Activated T-cell treated with anti-CD3 and anti-CD28 coated beads, Interleukin-2, amount 50 U/mL, for 4 hours (primary cell): Measurements from ENCODE around the gene LRRC46. TPM values are rescaled to one million over a fixed set of nuclear protein-coding genes. Genes with fewer than 3 reads are reported as not detected.
A peak's percentile ranks its signal among the peaks of the same experiment; 100 is the strongest.

Experiments used
- ATAC-seq, 2 donors: fragments of 200-7000 bp; cut with Tn5 transposase; one replicate each; pipeline ENCODE4 v1.10.0; 2021
- DNase-seq: peaks from one replicate; pipeline ENCODE4 v3.0.0-alpha.2; 2020
- H3K27me3 Mint-ChIP-seq: one replicate; pipeline ENCODE4 v1.8.0; 2021; ENCODE audit warnings: low read depth, mixed read lengths
- H3K36me3 Mint-ChIP-seq: one replicate; pipeline ENCODE4 v1.8.0; 2022; ENCODE audit warnings: mixed read lengths; ENCODE audit not compliant: insufficient read depth
- H3K4me1 Mint-ChIP-seq: one replicate; pipeline ENCODE4 v1.8.0; 2021; ENCODE audit warnings: low read depth, mixed read lengths
- H3K4me3 Mint-ChIP-seq: one replicate; pipeline ENCODE4 v1.8.0; 2021; ENCODE audit warnings: mild to moderate bottlenecking, moderate library complexity, mixed read lengths
- H3K9me3 Mint-ChIP-seq: one replicate; pipeline ENCODE4 v1.8.0; 2021; ENCODE audit warnings: mixed read lengths
- total RNA-seq, 3 donors: library from RNA; stranded (reverse); gene quantifications; one replicate each; pipeline ENCODE4 v1.2.1, GENCODE V29; 2021

LRRC46 gene, protein sequence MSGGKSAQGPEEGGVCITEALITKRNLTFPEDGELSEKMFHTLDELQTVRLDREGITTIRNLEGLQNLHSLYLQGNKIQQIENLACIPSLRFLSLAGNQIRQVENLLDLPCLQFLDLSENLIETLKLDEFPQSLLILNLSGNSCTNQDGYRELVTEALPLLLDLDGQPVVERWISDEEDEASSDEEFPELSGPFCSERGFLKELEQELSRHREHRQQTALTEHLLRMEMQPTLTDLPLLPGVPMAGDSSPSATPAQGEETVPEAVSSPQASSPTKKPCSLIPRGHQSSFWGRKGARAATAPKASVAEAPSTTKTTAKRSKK
- under 1 TPM; 0.27 to 0.63 (median 0.29) TPM for total RNA-seq

DNA sequence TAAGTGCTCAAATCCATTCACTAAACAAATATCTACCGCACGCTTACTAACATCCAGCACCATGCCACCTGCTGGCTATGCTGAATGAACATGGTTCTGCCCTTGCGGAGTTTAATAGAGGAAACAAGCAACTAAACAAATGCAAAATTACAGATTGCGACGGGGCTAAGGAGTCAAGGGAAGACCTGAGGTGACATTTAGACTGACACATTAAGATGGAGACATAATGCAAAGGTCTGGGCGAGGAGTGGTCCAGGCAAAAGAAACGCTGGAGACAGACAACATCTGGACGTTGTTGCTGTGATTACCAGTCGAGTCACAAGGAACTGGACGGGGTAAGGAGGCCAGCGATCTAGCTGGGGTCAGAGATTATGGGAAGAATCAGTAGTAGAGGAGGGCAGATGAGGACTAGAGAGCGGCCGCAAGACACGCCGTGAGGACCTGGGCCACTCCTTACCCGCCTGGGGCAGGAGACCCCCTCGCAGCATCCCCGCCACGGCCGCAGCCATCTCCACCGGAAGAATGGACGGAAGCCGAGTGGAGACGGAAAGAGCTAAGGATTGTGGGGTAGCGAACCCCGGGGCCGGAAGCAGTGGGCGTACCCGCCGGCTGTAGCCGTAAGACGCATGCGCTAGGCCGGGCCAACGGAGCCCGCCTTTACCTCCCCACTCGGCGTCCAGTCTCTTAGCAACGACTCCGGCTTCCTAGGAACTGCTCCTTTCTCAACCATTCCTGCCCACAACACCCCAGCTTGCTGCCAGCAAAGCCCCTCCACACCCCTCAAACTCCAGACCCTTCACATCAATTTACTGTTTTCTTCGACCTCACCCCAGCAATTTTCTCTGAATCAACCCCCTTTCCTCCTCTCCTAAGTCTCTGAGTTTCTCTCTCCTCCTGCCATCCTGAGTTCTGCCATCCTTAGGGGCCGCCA, at the start of gene LRRC46, which contains the start of gene MRPL10:
TSS of gene LRRC46 (plus strand) at position 668 of the 931 bp plus-strand sequence. CDS start 320 bp downstream, outside the sequence.
TSS of gene MRPL10 (minus strand) at position 539 of the 931 bp plus-strand sequence. CDS start at position 509, 30 bp downstream.
- Mint-ChIP-seq H3K36me3 (peaks cover 11% of the 10 kb centered on the region), H3K4me1 (peaks cover 58% of the 10 kb centered on the region), H3K9me3 (no peaks in the 10 kb centered on the region), H3K27me3 (no peaks in the 10 kb centered on the region), H3K4me3 (peak within 1 kb of the TSS; percentile 100)
- DNase-seq (peak; percentile 89), ATAC-seq (peak; percentile 86 to 87)

- no peak overlapping the region for H3K4me3 Mint-ChIP-seq
- ATAC-seq (no peak), DNase-seq (no peak)
- peaks cover 36% of the 10 kb centered on the region for H3K27me3 Mint-ChIP-seq
- H3K36me3 Mint-ChIP-seq: no peaks in the 10 kb centered on the region
- H3K9me3 Mint-ChIP-seq: no peaks in the 10 kb centered on the region
- peaks cover 7% of the 10 kb centered on the region for H3K4me1 Mint-ChIP-seq
Observed at GRCh38 chr17:47785538-47786123, 45.8 kb upstream of the LRRC46 start.

DNA sequence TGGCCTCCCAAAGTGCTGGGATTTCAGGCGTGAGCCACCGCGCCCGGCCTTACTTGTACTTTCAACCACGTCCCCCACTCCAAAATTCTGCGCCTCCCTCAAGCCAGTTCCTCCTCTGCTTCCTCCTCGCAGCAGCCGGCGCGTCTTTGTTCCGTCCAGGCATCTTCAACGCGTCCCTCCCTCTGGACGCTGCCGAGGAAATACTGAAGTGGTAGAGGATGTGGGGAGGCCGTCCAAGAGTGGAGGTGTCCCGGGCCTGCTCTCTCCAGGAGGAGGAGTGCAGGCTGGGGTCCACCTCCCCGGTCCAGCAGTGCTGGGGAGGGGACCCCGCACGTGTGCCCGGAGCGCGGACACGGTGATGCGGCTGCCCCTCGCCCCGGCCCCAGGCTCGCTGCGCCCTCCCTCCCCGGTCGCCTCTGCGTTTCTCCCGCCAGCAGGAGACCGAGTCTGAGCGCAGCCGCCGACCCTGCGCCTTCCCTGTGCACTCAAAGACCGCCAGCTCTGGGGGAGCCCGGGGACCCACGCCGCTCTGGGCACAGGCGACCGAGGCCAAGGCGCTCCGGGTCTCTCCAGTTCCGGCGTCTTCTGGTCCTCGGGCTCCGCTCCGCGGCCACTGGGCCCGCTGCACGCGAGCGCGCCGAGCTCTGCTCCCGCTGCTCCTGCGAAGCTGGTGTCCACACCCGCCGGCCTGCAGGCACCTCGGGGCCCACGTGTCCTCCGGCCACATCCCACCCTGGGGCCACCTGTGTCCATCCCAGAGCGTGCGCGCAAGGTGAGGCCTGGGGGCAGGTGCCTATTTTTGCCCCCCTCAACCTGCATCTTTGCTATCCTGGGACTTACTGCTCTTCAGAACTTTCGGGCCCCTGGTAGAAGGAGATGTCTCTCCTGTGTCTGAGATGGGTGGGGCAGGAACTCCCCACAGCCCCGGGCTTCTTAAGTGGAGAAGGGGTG, 41.6 kb upstream of the LRRC46 start:
- no peaks in the 10 kb centered on the region for H3K9me3 Mint-ChIP-seq
- H3K36me3 Mint-ChIP-seq: no peaks in the 10 kb centered on the region
- H3K4me1 Mint-ChIP-seq: peaks cover 10% of the 10 kb centered on the region
- peak overlapping the region; percentile 70 for H3K4me3 Mint-ChIP-seq
- peak; percentile 97 for ATAC-seq
- H3K27me3 Mint-ChIP-seq: peaks cover 58% of the 10 kb centered on the region
- DNase-seq: peak; percentile 44

- Mint-ChIP-seq H3K4me1 (peaks cover 10% of the 10 kb centered on the region), H3K4me3 (no peak overlapping the region), H3K27me3 (peaks cover 54% of the 10 kb centered on the region), H3K36me3 (no peaks in the 10 kb centered on the region), H3K9me3 (no peaks in the 10 kb centered on the region)
- ATAC-seq: no peak
- DNase-seq: no peak
Observed at GRCh38 chr17:47791025-47791424, 40.4 kb upstream of the LRRC46 start.

DNA sequence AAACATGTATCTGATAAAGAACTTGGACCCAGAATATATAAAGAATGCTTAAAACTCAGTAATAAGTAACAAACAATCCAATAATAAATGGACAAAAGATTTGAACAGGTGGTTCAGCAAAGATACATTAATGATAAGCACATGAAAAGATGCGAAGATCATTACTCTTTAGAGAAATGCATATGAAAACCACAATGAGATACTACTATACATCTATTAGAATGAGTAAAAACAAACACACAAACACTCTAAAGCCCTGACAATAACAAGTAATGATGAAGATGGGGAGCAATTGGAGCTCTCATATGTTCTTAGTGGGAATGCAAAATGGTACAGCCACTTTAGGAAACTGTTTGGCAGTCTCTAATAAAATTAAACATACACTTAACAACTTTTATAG, 39.0 kb upstream of the LRRC46 start:
- ATAC-seq: no peak
- Mint-ChIP-seq H3K36me3 (no peaks in the 10 kb centered on the region), H3K27me3 (peaks cover 51% of the 10 kb centered on the region), H3K4me3 (no peak overlapping the region), H3K9me3 (no peaks in the 10 kb centered on the region), H3K4me1 (peaks cover 10% of the 10 kb centered on the region)
- DNase-seq: no peak

- H3K4me3 Mint-ChIP-seq: no peak overlapping the region
- ATAC-seq: no peak
- H3K4me1 Mint-ChIP-seq: peaks cover 10% of the 10 kb centered on the region
- H3K9me3 Mint-ChIP-seq: no peaks in the 10 kb centered on the region
- H3K36me3 Mint-ChIP-seq: no peaks in the 10 kb centered on the region
- no peak for DNase-seq
- peaks cover 51% of the 10 kb centered on the region for H3K27me3 Mint-ChIP-seq
Observed at GRCh38 chr17:47792979-47793378, 38.5 kb upstream of the LRRC46 start.

GRCh38 chr17:47797797-47798196, 33.7 kb upstream of the LRRC46 start:
- Mint-ChIP-seq H3K36me3 (peaks cover 2% of the 10 kb centered on the region), H3K9me3 (no peaks in the 10 kb centered on the region), H3K4me3 (no peak overlapping the region), H3K4me1 (no peaks in the 10 kb centered on the region), H3K27me3 (peaks cover 16% of the 10 kb centered on the region)
- ATAC-seq: no peak
- DNase-seq: no peak

DNA sequence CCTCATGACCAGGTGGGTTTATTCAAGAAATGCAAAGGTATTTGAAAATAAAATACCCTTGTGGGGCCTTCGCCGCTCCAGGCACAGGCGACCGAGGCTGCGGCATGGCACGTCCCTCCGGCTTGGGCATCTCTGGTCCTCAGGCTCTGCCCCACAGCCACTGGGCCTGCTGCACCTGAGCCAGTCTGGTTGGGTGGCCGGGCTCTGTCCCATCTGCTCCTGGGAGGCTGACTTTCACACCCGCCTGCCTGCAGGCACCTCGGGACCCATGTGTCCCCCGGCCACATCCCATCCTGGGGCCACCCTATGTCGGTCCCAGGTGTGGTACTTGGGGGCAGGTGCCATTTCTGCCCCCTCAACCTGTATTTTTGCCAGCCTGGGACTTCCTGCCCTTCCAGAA, 30.8 kb upstream of the LRRC46 start:
- no peak for DNase-seq
- no peaks in the 10 kb centered on the region for H3K9me3 Mint-ChIP-seq

DNA sequence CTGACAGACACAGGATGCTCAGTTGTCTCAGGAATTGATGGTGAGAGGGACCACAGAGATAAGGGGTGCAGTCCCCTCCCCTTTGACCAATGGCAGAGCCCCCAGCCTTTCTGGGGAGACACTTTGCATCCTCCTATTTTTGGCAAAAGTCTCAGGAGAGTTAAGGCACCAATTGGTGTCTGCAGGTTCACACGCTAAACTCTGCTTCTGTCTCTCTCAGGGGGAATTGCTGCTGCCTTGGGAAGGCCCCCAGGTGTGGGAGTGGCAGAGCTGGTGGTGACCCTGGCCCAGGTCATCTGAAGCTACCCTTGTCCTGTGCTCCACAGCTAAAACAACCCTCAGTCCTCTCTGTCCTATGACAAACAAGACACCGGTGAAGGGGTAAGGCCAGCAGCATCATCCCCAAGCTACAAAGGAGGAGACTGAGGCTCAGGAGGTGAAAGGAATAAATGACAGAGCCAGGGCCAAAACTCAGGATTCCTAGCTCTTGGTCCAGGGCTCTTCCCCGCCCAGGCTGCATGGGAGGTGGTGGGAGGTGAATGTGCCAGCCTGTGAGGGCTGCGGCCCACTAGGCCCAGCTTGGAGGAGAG, 30.2 kb upstream of the LRRC46 start:
- ATAC-seq: no peak
- no peaks in the 10 kb centered on the region for H3K9me3 Mint-ChIP-seq
- no peak for DNase-seq
- no peak overlapping the region for H3K4me3 Mint-ChIP-seq
- no peaks in the 10 kb centered on the region for H3K4me1 Mint-ChIP-seq
- H3K36me3 Mint-ChIP-seq: peaks cover 2% of the 10 kb centered on the region
- no peaks in the 10 kb centered on the region for H3K27me3 Mint-ChIP-seq

More for the DNA sequence above, 30.8 kb upstream of the LRRC46 start:
- ATAC-seq: no peak
- peaks cover 2% of the 10 kb centered on the region for H3K36me3 Mint-ChIP-seq
- no peaks in the 10 kb centered on the region for H3K27me3 Mint-ChIP-seq
- H3K4me1 Mint-ChIP-seq: no peaks in the 10 kb centered on the region
- no peak overlapping the region for H3K4me3 Mint-ChIP-seq

- ATAC-seq: peak in 1 of 2 donors; percentile 21
Observed at GRCh38 chr17:47801906-47802305, 29.6 kb upstream of the LRRC46 start.

GRCh38 chr17:47802341-47803022, 29.0 kb upstream of the LRRC46 start:
- ATAC-seq (peak; percentile 93 to 94), DNase-seq (peak; percentile 51)
- no peaks in the 10 kb centered on the region for H3K27me3 Mint-ChIP-seq
- no peaks in the 10 kb centered on the region for H3K9me3 Mint-ChIP-seq
- no peak overlapping the region for H3K4me3 Mint-ChIP-seq
- peaks cover 8% of the 10 kb centered on the region for H3K36me3 Mint-ChIP-seq
- H3K4me1 Mint-ChIP-seq: no peaks in the 10 kb centered on the region

More at GRCh38 chr17:47801906-47802305, 29.6 kb upstream of the LRRC46 start:
- H3K4me1 Mint-ChIP-seq: no peaks in the 10 kb centered on the region
- DNase-seq: no peak
- no peak overlapping the region for H3K4me3 Mint-ChIP-seq
- H3K9me3 Mint-ChIP-seq: no peaks in the 10 kb centered on the region
- no peaks in the 10 kb centered on the region for H3K27me3 Mint-ChIP-seq
- peaks cover 3% of the 10 kb centered on the region for H3K36me3 Mint-ChIP-seq

DNA sequence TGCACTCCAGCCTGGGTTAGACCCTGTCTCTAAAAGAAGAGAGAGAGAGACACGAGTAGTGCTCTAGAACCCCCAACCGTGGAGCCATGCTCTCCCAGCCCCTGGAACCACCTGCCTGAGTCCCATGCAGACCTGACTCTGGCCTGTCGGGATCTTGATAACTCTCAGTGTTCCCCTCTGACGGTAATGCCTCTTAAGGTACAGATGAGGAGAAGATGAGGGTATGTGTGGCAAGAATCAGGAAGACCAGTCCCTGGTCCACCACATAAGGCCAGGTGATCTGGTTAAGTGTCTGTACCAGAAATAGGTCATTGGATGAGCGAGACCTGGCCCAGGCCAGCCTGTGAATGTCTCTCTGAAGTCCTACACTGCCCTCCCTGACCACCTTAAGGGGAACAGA, 28.3 kb upstream of the LRRC46 start:
- Mint-ChIP-seq H3K9me3 (no peaks in the 10 kb centered on the region), H3K4me3 (no peak overlapping the region), H3K27me3 (no peaks in the 10 kb centered on the region), H3K36me3 (peaks cover 9% of the 10 kb centered on the region), H3K4me1 (no peaks in the 10 kb centered on the region)
- no peak for DNase-seq
- no peak for ATAC-seq

DNA sequence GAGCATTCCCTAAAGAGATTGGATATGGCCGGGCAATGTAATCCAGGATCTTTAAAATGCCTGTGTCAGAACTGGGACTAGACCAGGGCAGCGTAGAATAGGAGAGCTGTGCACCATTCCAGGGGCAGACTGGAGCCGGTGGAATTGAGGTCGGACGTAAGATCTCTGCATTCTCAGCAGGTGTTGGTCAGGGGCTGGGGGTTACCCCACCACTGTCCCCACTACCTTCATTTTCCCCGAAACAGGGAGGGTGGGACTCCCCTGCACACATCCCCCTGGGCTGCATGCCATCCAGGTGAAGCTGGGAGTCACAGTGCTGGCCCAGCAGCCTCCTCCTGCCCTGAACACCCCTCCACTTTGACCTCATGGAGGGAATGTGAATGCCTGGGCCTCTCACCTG, 27.7 kb upstream of the LRRC46 start:
- Mint-ChIP-seq H3K36me3 (peaks cover 7% of the 10 kb centered on the region), H3K4me3 (no peak overlapping the region), H3K4me1 (no peaks in the 10 kb centered on the region), H3K27me3 (no peaks in the 10 kb centered on the region), H3K9me3 (no peaks in the 10 kb centered on the region)
- ATAC-seq (no peak), DNase-seq (no peak)
